ENCODE results near the gene SNAPIN.
A peak's percentile ranks its signal among the peaks of the same experiment; 100 is the strongest.
"Not testable (repeated sequence)": the region's sequence is repeated elsewhere in the genome, so short reads cannot be mapped to it uniquely, and the experiment has no call there.

Gene SNAPIN

GRCh38 chr1:153649137-153649862, 9.2 kb upstream of the SNAPIN start:
- no peak for DNase-seq

GRCh38 chr1:153649863-153650235, 8.7 kb upstream of the SNAPIN start:
- no peak for DNase-seq

GRCh38 chr1:153651771-153652170, 6.7 kb upstream of the SNAPIN start:
- no peak for DNase-seq

GRCh38 chr1:153652805-153653500, 5.5 kb upstream of the SNAPIN start:
- no peak for DNase-seq

GRCh38 chr1:153655333-153655732, 3.2 kb upstream of the SNAPIN start:
- no peak for DNase-seq

- no peak for DNase-seq
Observed at GRCh38 chr1:153659175-153659534, 652 bp downstream of the SNAPIN start.

GRCh38 chr1:153659656-153660055, 1.2 kb downstream of the SNAPIN start:
- DNase-seq, result no peak

GRCh38 chr1:153661111-153661708, 2.7 kb downstream of the SNAPIN start:
- DNase-seq, result no peak

GRCh38 chr1:153662269-153662668, 3.8 kb downstream of the SNAPIN start:
- DNase-seq, result no peak

- no peak for DNase-seq
Observed at GRCh38 chr1:153663211-153663610, 4.7 kb downstream of the SNAPIN start.

GRCh38 chr1:153667439-153667838, 8.9 kb downstream of the SNAPIN start:
- no peak for DNase-seq

GRCh38 chr1:153668672-153669071, 10.2 kb downstream of the SNAPIN start:
- DNase-seq, result not testable (repeated sequence)

- DNase-seq, result no peak
Observed at GRCh38 chr1:153669606-153670005, 11.1 kb downstream of the SNAPIN start.

GRCh38 chr1:153670257-153670858, 11.9 kb downstream of the SNAPIN start:
- no peak for DNase-seq

GRCh38 chr1:153670859-153671627, 12.5 kb downstream of the SNAPIN start, which contains the start of gene ILF2:
TSS of gene ILF2 (minus strand) at chr1:153670993. CDS start at chr1:153670922, 71 bp downstream.
- DNase-seq, result peak; percentile 99

GRCh38 chr1:153671628-153672353, 13.3 kb downstream of the SNAPIN start:
- DNase-seq, result peak; percentile 67

GRCh38 chr1:153673511-153673910, 15.0 kb downstream of the SNAPIN start:
- no peak for DNase-seq

GRCh38 chr1:153677718-153678518, 19.4 kb downstream of the SNAPIN start:
- DNase-seq, result peak; percentile 55

- no peak for DNase-seq
Observed at GRCh38 chr1:153678519-153679336, 20.2 kb downstream of the SNAPIN start, which contains the start of gene NPR1. TSS of gene NPR1 (plus strand) at chr1:153678688. CDS start at chr1:153679109, 421 bp downstream.
